MCF 10A (cell line): ENCODE data around the gene CELF4. TPM values are rescaled to one million over a fixed set of nuclear protein-coding genes. Genes with fewer than 3 reads are reported as not detected.

Source experiments
- BruUV-seq: library from RNA; stranded (reverse); fragments of 400-500 nt; replicated peaks from 2 replicates; lab custom pipeline; 2021; lab: Mats Ljungman, UMichigan
- CTCF ChIA-PET: fragments of 300-600 bp; sonication (Branson Sonifier 250); formaldehyde crosslinking; extraction: SDS; loops from one replicate; lab custom pipeline; 2021; ENCODE audit warnings: antibody characterized with exemption, inconsistent platforms; lab: Yijun Ruan, JAX
- POLR2A ChIA-PET: fragments of 300-600, 350-650 bp; sonication (Branson Sonifier 250); formaldehyde crosslinking; extraction: SDS; loops from one replicate; lab custom pipeline; 2020; ENCODE audit warnings: antibody characterized with exemption, inconsistent platforms; lab: Yijun Ruan, JAX
- DNase-seq: peaks from one replicate; pipeline ENCODE4 v3.0.0-alpha.2; 2018; ENCODE audit not compliant: unreplicated experiment
- H3K27ac Mint-ChIP-seq: one replicate; pipeline ENCODE4 v1.8.0; 2022; ENCODE audit warnings: mild to moderate bottlenecking, low read depth, mixed read lengths; ENCODE audit not compliant: unreplicated experiment
- H3K27me3 Mint-ChIP-seq: one replicate; pipeline ENCODE4 v1.8.0; 2022; ENCODE audit warnings: mixed read lengths; ENCODE audit not compliant: insufficient read depth, unreplicated experiment
- H3K36me3 Mint-ChIP-seq: one replicate; pipeline ENCODE4 v1.8.0; 2022; ENCODE audit warnings: mild to moderate bottlenecking, moderate library complexity, mixed read lengths; ENCODE audit not compliant: insufficient read depth, unreplicated experiment
- H3K4me1 Mint-ChIP-seq: one replicate; pipeline ENCODE4 v1.8.0; 2022; ENCODE audit warnings: mixed read lengths; ENCODE audit not compliant: insufficient read depth, unreplicated experiment
- H3K4me3 Mint-ChIP-seq: one replicate; pipeline ENCODE4 v1.8.0; 2022; ENCODE audit warnings: mild to moderate bottlenecking, moderate library complexity, mixed read lengths; ENCODE audit not compliant: unreplicated experiment
- H3K9me3 Mint-ChIP-seq: one replicate; pipeline ENCODE4 v1.8.0; 2022; ENCODE audit warnings: mixed read lengths; ENCODE audit not compliant: unreplicated experiment
- CTCF ChIP-seq: fragments of 200-600 bp; IDR thresholded peaks from one replicate; pipeline ENCODE4 v1.8.0; 2022; ENCODE audit warnings: antibody characterized with exemption, mild to moderate bottlenecking; ENCODE audit not compliant: unreplicated experiment
- intact Hi-C: fragments of 100-400 bp; cut with micrococcal nuclease; formaldehyde crosslinking; loops from 2 replicates; pipeline ENCODE4 v1.14.1; 2022
- total RNA-seq: library from RNA; stranded (reverse); gene quantifications from 2 replicates; pipeline ENCODE4 v1.2.3, GENCODE V29; 2022

CELF4 gene
- total RNA-seq, 1 experiment from 2014 or later: not detected

- Mint-ChIP-seq H3K4me3 (no peak overlapping the region), H3K27ac (no peak overlapping the region), H3K9me3 (no peaks in the 10 kb centered on the region), H3K36me3 (no peaks in the 10 kb centered on the region), H3K4me1 (no peaks in the 10 kb centered on the region), H3K27me3 (peaks cover 8% of the 10 kb centered on the region)
- TF ChIP-seq CTCF: no peak
- ChIA-PET CTCF (interaction anchor here (0.6 to 0.7 kb wide), 2 partner anchors 26 to 50 kb away, joined by 3 to 4 read pairs; no protein-coding TSS in a partner anchor), POLR2A (interaction anchor here (0.8 kb wide), 1 partner anchor 376 kb away, joined by 3 read pairs; no protein-coding TSS in a partner anchor)
- no peak for DNase-seq
- intact Hi-C loops: no loop called here
- no TSS peak for BruUV-seq
These were observed 248.1 kb downstream of the CELF4 start for GRCh38 chr18:37317486-37317885.

- H3K4me1 Mint-ChIP-seq: no peaks in the 10 kb centered on the region
- peaks cover 8% of the 10 kb centered on the region for H3K27me3 Mint-ChIP-seq
- H3K27ac Mint-ChIP-seq: no peak overlapping the region
- no peaks in the 10 kb centered on the region for H3K9me3 Mint-ChIP-seq
- no TSS peak for BruUV-seq
- no peak for DNase-seq
- intact Hi-C loops: no loop called here
- no peak for TF ChIP-seq CTCF
- POLR2A ChIA-PET: no interaction called here
- H3K36me3 Mint-ChIP-seq: no peaks in the 10 kb centered on the region
- H3K4me3 Mint-ChIP-seq: no peak overlapping the region
- CTCF ChIA-PET: interaction anchor here (0.6 kb wide), 1 partner anchor 1003 kb away, joined by 5 read pairs; no protein-coding TSS in a partner anchor
These were observed 249.1 kb downstream of the CELF4 start for GRCh38 chr18:37316468-37316867.

- CTCF ChIA-PET: interaction anchor here (0.6 kb wide), 1 partner anchor 1003 kb away, joined by 5 read pairs; no protein-coding TSS in a partner anchor
- no peaks in the 10 kb centered on the region for H3K36me3 Mint-ChIP-seq
- H3K4me3 Mint-ChIP-seq: no peak overlapping the region
- no peak for TF ChIP-seq CTCF
- no peaks in the 10 kb centered on the region for H3K4me1 Mint-ChIP-seq
- BruUV-seq: no TSS peak
- intact Hi-C loops: no loop called here
- no peak overlapping the region for H3K27ac Mint-ChIP-seq
- peaks cover 8% of the 10 kb centered on the region for H3K27me3 Mint-ChIP-seq
- POLR2A ChIA-PET: no interaction called here
- DNase-seq: no peak
- H3K9me3 Mint-ChIP-seq: no peaks in the 10 kb centered on the region
These were observed 249.7 kb downstream of the CELF4 start for GRCh38 chr18:37315935-37316334.

GRCh38 chr18:37314534-37314933, 251.1 kb downstream of the CELF4 start:
- intact Hi-C loops: no loop called here
- ChIA-PET CTCF (interaction anchor here (0.6 kb wide), 1 partner anchor 21 kb away, joined by 3 read pairs; no protein-coding TSS in a partner anchor), POLR2A (interaction anchor here (0.6 kb wide), 1 partner anchor 1213 kb away, joined by 3 read pairs; no protein-coding TSS in a partner anchor)

More at GRCh38 chr18:37314534-37314933, 251.1 kb downstream of the CELF4 start:
- Mint-ChIP-seq H3K9me3 (no peaks in the 10 kb centered on the region), H3K27ac (no peak overlapping the region), H3K4me1 (no peaks in the 10 kb centered on the region), H3K4me3 (no peak overlapping the region), H3K27me3 (peaks cover 8% of the 10 kb centered on the region), H3K36me3 (no peaks in the 10 kb centered on the region)
- TF ChIP-seq CTCF: no peak
- BruUV-seq: no TSS peak
- DNase-seq: no peak
